Measurements from ENCODE around the gene POLR1A.

POLR1A gene

GRCh38 chr2:85976106-85976920 is 129.4 kb downstream of the POLR1A start:
- DNase-seq (ENCODE audit: low read depth), result no peak

DNA sequence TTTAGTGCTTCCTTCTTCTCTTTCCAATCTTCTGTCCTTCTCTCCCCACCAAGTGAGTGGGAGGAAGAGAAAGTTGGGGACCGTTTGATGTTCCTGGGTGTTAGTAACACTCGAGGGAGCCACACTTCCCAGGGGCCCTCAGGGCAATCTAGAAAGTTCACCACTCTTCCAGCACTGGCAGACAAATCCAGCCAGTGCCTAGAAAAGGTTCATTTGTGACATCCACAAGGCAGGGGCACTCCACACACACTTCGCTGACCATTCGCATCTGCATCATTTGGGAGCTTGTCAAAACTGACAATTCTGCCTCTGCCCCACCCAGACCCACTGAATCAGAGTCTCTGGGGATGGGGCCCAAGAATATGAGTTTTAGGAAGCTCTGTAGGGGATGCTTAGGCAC is 130.1 kb downstream of the POLR1A start:
- no peak for DNase-seq (ENCODE audit: low read depth)

DNA sequence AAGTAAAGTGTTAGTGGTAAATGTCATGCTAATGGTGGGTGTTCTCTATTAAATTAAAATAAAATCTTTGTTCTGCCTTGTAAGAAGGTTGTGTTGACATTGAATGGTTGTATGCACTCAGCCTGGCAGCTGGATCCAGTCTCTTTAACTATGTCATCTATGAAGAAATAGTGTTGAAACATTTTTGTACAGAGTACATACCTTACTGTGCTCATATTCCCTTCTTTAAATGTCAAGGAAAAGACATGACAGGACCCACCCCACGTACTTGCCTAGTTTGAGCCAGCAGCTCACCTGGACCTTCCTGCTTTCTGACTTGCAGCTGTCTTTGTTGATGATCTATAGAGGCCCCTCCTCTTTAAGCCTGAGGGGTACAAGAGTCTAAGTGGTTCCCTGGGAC is 131.3 kb downstream of the POLR1A start:
- peak; percentile 24 for DNase-seq (ENCODE audit: low read depth)

- DNase-seq (ENCODE audit: low read depth), result no peak
These were observed 133.3 kb downstream of the POLR1A start for GRCh38 chr2:85972355-85972754.

- peak; percentile 78 for DNase-seq (ENCODE audit: low read depth)
These were observed 134.3 kb downstream of the POLR1A start for GRCh38 chr2:85971366-85971765.
